Eye (tissue), 1 donor: Measurements from ENCODE around the gene ZNF618.

Source experiments
- DNase-seq: peaks from one replicate; pipeline ENCODE4 v3.0.0-alpha.2; 2015

The ZNF618 gene

DNA sequence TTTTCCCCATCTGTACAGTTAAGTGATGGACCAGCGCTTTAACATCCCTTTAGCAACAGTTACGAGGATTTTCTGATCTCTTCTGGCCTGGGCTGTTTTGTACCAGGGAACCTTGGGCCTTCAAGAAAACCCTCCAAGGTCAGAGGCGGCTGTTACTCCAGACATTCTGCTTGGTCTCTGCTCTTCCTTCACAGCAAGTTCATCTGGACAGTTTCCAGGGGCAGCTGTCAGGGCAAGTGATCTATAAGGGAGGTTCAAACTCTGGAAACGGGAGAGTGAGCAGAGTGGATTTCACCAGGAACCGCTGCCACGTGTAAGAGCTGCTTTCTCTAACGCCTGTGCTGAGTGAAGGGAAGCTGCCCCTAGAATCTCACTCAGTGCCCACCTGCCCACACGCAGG is 36.7 kb downstream of the ZNF618 start:
- no peak for DNase-seq

DNA sequence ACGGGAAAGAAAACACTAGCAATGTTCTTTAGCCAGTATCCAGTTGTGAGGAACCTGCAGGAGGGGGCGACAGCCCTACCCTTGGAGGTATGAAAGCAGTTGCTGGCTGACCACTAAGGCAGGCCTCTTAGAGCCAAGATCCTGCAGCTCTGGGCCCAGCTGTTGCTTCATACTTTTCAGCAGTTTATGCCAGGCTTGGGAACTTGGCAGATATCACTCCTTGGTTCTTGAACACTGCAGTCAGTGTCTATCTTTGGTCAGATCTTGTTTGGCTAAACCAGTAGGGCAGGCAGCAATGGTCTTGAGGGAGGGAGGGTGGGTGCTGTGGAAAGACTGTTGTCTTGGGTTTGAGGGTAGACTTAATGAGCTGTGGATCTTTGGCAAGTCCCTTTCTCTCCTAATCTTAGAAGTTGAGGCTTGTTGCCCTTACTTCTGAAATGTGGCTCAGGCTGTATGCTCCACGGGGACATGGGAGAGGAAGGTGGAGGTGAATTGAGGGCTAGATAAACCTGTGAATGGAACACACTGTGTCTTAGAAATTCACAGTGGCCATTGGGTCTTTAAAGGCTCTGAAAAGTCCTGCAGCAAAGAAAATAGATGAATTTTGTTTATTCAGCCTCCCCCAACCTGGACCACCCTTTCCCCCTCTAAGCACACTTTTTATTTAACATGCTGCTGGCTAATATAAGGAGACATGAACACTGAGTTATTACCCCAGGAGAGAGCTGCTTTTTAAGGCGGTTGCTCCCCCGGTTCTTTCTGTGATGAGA is 37.5 kb downstream of the ZNF618 start:
- no peak for DNase-seq

DNA sequence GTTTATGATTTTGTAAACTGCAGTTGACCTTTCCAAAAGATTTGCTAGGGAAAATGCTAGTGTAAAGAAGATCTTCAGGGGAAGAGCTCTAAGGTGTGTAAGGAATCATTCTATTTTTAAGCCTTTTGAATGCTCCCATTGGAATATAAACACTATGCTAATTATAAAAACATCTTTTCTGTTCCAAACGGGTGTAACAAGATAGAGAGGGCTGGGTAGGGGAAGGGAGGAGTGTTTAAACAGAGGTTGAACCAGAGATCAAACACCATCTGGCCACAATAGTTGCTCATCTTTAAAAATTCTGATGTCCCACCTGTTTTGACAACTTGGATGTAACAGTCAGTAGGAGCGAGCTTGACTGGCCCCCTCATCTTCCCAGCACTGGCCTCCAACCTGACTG is 38.4 kb downstream of the ZNF618 start:
- no peak for DNase-seq

- DNase-seq: no peak
Observed at GRCh38 chr9:113915817-113916434, 39.8 kb downstream of the ZNF618 start.

GRCh38 chr9:113916931-113917330 is 40.8 kb downstream of the ZNF618 start:
- DNase-seq: no peak

GRCh38 chr9:113918697-113919350 is 42.7 kb downstream of the ZNF618 start:
- peak; percentile 29 for DNase-seq

DNA sequence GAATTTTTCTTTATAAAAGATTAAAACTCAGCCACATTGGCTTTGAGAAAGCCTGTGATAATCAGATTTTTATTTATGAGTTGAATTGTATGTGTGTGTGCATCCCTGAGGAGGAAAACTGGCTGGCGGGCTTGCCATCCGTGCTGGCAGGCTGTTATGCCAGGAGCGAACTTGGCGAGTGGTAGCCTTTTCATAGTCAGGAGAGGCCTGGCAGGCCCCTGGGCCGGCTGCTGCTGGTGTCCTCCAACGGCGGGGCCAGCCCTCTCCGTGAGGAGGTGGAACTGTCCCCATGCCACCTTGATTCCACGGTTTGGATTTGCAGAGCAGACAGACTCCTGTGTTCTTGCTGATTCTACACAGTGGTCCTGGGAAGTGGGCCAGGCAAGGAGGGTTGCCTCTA is 43.3 kb downstream of the ZNF618 start:
- no peak for DNase-seq

DNA sequence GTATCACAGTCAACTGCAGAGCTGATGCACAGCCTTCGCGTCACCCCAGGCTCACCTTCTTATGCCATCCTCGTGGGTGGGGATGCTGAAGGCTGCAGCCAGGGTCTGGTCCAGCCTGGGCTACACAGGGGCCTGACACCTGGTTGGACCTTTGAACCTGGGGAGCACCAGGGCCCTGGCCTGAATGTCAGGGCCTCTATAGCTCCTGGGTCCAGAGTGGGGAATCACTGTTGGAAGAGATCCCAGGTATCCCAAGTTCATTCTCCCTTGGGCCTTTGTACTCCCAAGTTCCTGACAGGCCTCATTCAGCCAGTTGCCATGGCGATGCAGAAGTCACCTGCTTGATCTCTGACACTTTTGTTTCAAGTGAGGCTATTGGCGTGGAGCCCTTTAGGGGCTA is 43.8 kb downstream of the ZNF618 start:
- no peak for DNase-seq

DNA sequence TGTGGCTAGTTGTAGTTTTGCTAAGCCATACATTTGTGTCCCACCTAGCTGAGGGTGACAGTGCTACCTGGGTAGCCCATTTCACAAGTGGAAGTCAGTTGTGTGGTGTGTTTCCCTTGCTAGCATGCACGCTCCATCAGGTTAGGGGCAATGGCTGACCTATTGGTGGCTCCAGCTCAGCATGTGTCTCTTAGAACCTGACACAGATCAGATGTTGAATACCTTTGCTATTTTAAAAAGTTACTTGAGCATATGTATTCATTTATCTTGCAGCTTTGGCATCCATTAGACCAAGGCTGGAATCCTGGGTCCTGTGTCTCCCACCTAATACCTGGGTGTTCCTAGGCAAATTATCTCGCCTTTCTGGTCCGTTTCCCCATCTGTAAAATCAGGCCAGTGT is 44.8 kb downstream of the ZNF618 start:
- no peak for DNase-seq

DNA sequence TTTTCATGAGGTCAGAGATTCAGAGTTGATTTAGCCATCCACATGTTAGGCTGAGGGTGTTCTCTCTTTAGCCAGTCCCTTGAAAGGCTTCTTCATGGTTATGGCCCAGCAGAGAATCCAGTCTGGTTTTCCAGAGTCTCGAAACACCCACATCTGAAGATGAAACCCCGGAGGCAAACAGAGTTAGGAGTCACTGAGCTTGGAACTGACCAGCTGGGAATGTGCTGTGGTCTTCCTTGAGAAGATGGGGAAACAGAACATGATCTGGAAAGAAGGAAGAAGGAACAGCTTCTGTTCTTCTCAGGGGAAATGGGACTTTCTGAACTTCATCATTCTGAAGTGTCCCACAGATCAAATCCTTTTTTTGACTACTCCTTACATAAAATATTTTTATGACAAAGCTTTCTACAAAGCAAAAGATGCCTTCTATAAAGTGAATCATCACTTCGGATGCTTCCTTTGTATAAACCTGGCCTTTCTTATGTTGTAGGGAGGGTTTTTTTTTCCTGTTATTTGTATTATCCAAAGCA is 45.4 kb downstream of the ZNF618 start:
- no peak for DNase-seq

- no peak for DNase-seq
Observed at GRCh38 chr9:113922160-113922559, 46.1 kb downstream of the ZNF618 start.

DNA sequence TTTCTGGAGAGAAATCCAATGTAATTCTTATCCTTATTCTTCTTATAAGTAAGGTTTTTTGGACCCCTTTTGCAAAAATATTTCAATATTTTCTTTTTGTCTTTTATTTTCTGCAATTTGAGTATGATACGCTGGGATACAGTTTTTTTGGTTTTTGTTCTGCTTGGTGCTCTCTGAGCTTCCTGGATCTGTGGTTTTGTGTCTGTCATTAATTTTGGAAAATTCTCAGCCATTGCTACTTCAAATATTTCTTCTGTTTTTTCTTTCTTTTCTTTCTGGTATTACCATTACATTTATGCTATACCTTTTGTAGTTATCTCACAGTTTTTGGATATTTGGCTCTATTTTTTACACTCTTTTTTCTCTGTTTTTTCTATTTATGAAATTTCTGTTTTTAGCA is 50.1 kb downstream of the ZNF618 start:
- DNase-seq: no peak

DNA sequence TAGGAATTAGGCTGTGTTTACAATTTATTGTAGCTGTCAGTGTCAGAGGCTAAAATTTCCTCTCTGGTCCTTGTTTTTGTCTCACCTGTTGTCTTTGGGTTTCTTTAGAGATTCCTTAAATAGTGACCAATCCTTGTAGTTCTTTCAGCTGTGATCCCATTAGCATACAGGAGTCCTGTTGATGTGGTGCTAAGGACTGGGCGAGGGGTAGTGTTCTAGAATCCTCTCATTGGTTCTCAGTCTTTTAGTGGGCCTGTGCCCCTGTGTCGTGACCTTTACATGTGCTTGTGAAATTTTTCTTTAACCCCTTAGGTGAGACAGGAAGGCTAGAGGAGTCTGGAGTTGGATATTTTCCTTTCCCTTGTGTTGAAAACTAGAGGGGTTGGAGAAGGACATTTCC is 51.2 kb downstream of the ZNF618 start:
- DNase-seq: no peak

DNA sequence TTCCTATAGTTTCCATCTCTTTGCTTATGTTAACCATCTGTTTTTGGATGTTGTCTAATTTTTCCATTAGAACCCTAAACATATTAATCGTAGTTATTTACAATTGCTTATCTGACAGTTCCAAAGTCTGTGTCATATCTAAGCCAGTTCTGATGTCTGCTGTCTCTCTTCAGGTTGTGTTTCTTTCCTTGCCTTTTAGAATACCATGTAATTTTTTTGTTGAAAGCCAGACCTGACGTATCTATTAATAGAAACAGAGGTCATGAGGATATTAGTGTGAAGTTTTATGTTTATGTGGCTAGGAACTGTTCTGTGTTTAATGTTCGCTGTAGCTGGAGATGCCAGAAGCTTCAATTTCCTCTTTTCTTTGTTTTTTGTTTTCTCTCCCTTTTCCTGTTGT is 52.2 kb downstream of the ZNF618 start:
- no peak for DNase-seq

DNA sequence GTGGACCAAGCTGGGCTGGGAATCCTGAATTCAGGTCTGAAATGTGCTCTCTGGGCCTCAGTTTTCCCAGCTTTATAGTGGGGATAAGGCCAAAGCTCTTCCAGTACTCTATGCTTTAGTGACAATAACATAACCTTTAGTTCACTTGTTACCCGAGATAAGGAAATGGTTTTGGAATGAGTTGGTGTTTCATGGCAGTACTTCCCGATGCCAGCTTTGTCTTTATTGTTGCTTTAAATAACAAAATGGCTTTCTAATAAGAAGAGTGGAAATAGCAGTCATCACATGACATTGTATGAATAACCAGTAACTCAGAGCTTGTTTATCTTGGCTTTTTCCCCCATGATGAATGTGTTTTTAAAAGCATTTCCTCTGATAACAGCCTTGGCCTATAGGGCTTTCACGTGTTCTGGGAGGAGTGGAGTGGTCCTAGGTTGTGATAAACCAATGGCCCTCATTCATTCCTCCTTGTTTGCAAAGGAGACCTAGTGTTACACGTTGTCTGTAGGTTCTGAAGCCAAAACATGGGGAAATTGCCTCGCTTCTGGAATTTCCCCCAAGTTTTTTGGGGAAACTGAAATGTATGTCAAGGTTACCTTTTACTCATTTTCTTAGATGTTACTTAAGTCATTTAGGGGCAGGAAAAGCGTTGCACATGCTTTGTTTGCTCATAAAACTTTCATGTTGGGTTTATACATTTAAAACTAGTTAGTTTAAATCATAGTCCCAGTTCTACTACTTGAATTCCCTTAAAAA is 53.7 kb downstream of the ZNF618 start:
- no peak for DNase-seq

- DNase-seq: no peak
Observed at GRCh38 chr9:113930390-113930783, 54.3 kb downstream of the ZNF618 start.

DNA sequence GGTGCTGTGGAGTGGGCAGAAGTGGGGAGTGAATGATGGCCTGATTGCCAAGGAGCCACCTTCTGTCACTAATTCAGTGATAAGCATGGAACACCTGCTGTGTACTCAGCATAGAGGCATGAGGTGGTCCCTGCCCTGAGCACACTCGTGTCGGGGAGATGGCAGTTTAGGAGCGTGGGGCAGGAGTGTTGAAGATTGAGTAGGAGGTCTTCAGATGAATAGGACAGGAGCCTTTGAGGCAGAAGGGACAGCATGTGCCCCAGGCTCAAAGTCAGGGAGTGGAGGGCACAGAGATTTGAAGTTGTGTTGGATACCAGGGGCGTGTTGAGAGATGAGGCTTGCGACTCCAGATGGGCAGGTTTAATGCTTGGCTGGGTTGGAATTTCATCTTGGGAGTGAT is 55.0 kb downstream of the ZNF618 start:
- DNase-seq: no peak

- DNase-seq: no peak
Observed at GRCh38 chr9:113931777-113932176, 55.7 kb downstream of the ZNF618 start.

DNA sequence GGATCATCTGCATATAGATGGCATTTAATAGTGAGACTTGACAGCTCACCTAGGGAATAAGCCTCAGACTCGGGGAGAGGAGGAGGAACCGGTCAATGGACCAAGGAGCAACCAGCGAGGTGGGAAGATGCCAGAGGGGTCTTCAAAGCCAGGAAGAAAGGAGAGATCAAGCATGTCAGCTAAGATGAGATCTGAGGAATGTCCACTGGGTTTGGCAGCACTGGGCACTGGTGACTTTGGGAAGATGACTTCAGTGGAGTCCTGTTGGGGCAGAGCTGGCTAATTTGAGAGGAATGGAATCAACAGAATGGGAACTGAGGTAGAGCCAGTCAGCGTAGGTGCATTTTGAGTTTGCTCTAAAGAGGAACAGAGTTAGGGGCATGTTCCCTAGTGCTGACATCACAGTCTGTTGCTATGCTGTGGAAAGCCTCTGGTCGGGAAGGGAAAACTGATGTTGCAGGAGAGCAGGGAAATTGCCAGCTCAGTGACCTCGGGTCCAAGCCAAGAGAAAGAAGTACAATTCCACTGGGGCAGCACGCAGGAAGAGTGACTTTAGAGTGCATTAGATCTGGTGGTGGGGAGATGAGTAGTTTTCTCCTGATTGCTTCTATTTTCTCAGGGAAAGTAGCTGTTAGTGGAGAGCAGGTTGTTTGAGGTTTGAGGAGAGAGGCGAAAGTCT is 56.9 kb downstream of the ZNF618 start:
- DNase-seq: peak; percentile 36

- DNase-seq: no peak
Observed at GRCh38 chr9:113933671-113934070, 57.6 kb downstream of the ZNF618 start.

- no peak for DNase-seq
Observed at GRCh38 chr9:113934167-113934828, 58.2 kb downstream of the ZNF618 start.
